ENCODE measurements around the gene MCHR1. TPM values are rescaled to one million over a fixed set of nuclear protein-coding genes. Genes with fewer than 3 reads are reported as not detected.
A peak's percentile ranks its signal among the peaks of the same experiment; 100 is the strongest.

The MCHR1 gene
- total RNA-seq, 1 experiment from 2014 or later = not detected

DNA sequence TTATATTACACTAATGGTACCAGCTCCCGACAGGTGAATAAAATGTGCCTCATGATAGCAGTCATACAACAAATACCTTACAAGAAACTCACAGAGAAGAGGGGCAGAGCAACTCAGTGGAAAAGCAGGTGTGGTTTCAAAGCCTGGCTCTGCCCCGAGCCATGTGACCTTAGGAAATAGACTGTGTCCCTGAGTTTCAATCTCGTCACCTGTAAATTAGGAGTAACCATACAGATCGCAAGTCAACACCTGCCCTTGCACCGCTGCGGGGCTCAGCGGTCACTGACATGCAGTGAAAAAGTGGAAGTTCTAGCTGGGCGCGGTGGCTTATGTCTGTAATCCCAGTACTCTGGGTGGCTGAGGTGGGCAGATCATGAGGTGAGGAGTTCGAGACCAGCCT, 30.9 kb upstream of the MCHR1 start:
- Histone ChIP-seq H3K4me2 (ENCODE audit: low read length) (no peak overlapping the region), H4K20me1 (ENCODE audit: insufficient read depth) (no peaks in the 10 kb centered on the region), H3K27ac (ENCODE audit: low read depth, low read length) (no peak overlapping the region), H2AFZ (ENCODE audit: low read depth, low read length, poor library complexity, severe bottlenecking) (no peak overlapping the region), H3K4me1 (ENCODE audit: control insufficient read depth in 1 of 2, insufficient read depth in 2 of 2, low read length in 2 of 2) (peaks cover 11 to 35% of the 10 kb centered on the region in 2 experiments), H3K27me3 (ENCODE audit: insufficient read depth, low read length) (no peaks in the 10 kb centered on the region), H3K9me2 (ENCODE audit: insufficient read depth) (no peaks in the 10 kb centered on the region), H3K9me3 (ENCODE audit: control insufficient read depth in 1 of 2, insufficient read depth in 1 of 2, low read depth in 1 of 2, low read length in 2 of 2) (no peaks in the 10 kb centered on the region), H3K4me3 (replicated peaks in 1 of 2; ENCODE audit: low read depth in 1 of 2, low read length in 2 of 2) (no peak overlapping the region), H3K36me3 (ENCODE audit: control insufficient read depth in 1 of 2, insufficient read depth in 2 of 2, low read length in 2 of 2) (no peaks in the 10 kb centered on the region), H3K79me2 (ENCODE audit: insufficient read depth, low read length) (peaks cover 3% of the 10 kb centered on the region; the same call in 1 of the 2 replicates), H3K9ac (ENCODE audit: low read length) (no peak overlapping the region)
- no peak for ATAC-seq
- no peak for DNase-seq (ENCODE audit: low read depth, low spot score)
- RAD21 ChIA-PET (ENCODE audit: low non-redundant PET in 1 of 2, low total read pairs in 2 of 2, uncharacterized antibody in 2 of 2, unreplicated experiment in 2 of 2) = no interaction called here
- intact Hi-C loops (cut with micrococcal nuclease) = loop anchor here (10.0 kb wide), 1 partner anchor 274 kb away; the partner anchor contains the start of gene SGSM3
- POLR2A ChIA-PET = no interaction called here
- TF ChIP-seq FOSL1 (IDR thresholded peaks at IDR 0.05; ENCODE audit: low read depth) (no peak), TCF7L2 (IDR thresholded peaks at IDR 0.05; ENCODE audit: borderline replicate concordance, extremely low read depth, insufficient read depth, insufficient read length) (no peak), CBX3 (IDR thresholded peaks at IDR 0.05; ENCODE audit: low read depth) (no peak)
- CTCF ChIA-PET = no interaction called here
- BruUV-seq (replicated peaks) = no TSS peak

- peak overlapping the region; percentile 98; the same call in 1 of the 2 replicates for H3K27ac ChIP-seq (ENCODE audit: low read depth, low read length)
- RAD21 ChIA-PET (ENCODE audit: low non-redundant PET in 1 of 2, low total read pairs in 2 of 2, uncharacterized antibody in 2 of 2, unreplicated experiment in 2 of 2) = interaction anchor here in 1 of 2 experiments (1.4 kb wide), 1 partner anchor 248 kb away, joined by 4 read pairs; no protein-coding TSS in a partner anchor
- ATAC-seq (no peak), DNase-seq (ENCODE audit: low read depth, low spot score) (no peak)
- no peaks in the 10 kb centered on the region for H3K9me2 ChIP-seq (ENCODE audit: insufficient read depth)
- H3K36me3 ChIP-seq (ENCODE audit: control insufficient read depth in 1 of 2, insufficient read depth in 2 of 2, low read length in 2 of 2) = no peaks in the 10 kb centered on the region
- H2AFZ ChIP-seq (ENCODE audit: low read depth, low read length, poor library complexity, severe bottlenecking) = no peak overlapping the region
- no peaks in the 10 kb centered on the region for H4K20me1 ChIP-seq (ENCODE audit: insufficient read depth)
- H3K4me1 ChIP-seq (ENCODE audit: control insufficient read depth in 1 of 2, insufficient read depth in 2 of 2, low read length in 2 of 2) = peaks cover 11 to 44% of the 10 kb centered on the region in 2 experiments
- intact Hi-C loops (cut with micrococcal nuclease) = loop anchor here (10.0 kb wide), 1 partner anchor 244 kb away; no protein-coding TSS in a partner anchor
- CTCF ChIA-PET = interaction anchor here (0.6 to 2.0 kb wide), 5 partner anchors 9 to 248 kb away, joined by 4 to 7 read pairs (median 4); no protein-coding TSS in a partner anchor
- BruUV-seq (replicated peaks) = TSS peak; percentile 95
- H3K79me2 ChIP-seq (ENCODE audit: insufficient read depth, low read length) = peaks cover 3% of the 10 kb centered on the region; the same call in 1 of the 2 replicates
- H3K9me3 ChIP-seq (ENCODE audit: control insufficient read depth in 1 of 2, insufficient read depth in 1 of 2, low read depth in 1 of 2, low read length in 2 of 2) = no peaks in the 10 kb centered on the region
- POLR2A ChIA-PET = interaction anchor here (1.0 to 2.7 kb wide), 7 partner anchors 14 to 607 kb away, joined by 3 to 14 read pairs (median 3); partner anchors contain the start of gene MRTFA
- peak overlapping the region; percentile 87 for H3K9ac ChIP-seq (ENCODE audit: low read length)
- H3K4me2 ChIP-seq (ENCODE audit: low read length) = peak overlapping the region; percentile 90
- peak overlapping the region; percentile 66 to 67 for H3K4me3 ChIP-seq (replicated peaks in 1 of 2; ENCODE audit: low read depth in 1 of 2, low read length in 2 of 2)
- no peaks in the 10 kb centered on the region for H3K27me3 ChIP-seq (ENCODE audit: insufficient read depth, low read length)
- TF ChIP-seq RAD21 (IDR thresholded peaks at IDR 0.05; ENCODE audit: low read depth) (no peak), MAX (IDR thresholded peaks at IDR 0.05) (no peak), SP1 (IDR thresholded peaks at IDR 0.05; ENCODE audit: low read depth) (no peak), ZFX (IDR thresholded peaks at IDR 0.05) (no peak), ZNF274 (IDR thresholded peaks at IDR 0.05; ENCODE audit: low read depth, low read length) (no peak), POLR2AphosphoS5 (IDR thresholded peaks at IDR 0.05; ENCODE audit: low read depth, low read length) (no peak), YY1 (IDR thresholded peaks at IDR 0.05; ENCODE audit: extremely low read depth, insufficient replicate concordance, low read depth, low read length) (no peak), EZH2 (IDR thresholded peaks at IDR 0.05) (no peak), JUND (IDR thresholded peaks at IDR 0.05) (no peak), EGR1 (IDR thresholded peaks at IDR 0.05; ENCODE audit: low read depth) (no peak), SIN3A (IDR thresholded peaks at IDR 0.05; ENCODE audit: low read depth) (no peak)
Observed at GRCh38 chr22:40651057-40651456, 28.2 kb upstream of the MCHR1 start.
